Measurements from ENCODE around the gene TBC1D16.
"Not testable (repeated sequence)": the region's sequence is repeated elsewhere in the genome, so short reads cannot be mapped to it uniquely, and the experiment has no call there.

The TBC1D16 gene

DNA sequence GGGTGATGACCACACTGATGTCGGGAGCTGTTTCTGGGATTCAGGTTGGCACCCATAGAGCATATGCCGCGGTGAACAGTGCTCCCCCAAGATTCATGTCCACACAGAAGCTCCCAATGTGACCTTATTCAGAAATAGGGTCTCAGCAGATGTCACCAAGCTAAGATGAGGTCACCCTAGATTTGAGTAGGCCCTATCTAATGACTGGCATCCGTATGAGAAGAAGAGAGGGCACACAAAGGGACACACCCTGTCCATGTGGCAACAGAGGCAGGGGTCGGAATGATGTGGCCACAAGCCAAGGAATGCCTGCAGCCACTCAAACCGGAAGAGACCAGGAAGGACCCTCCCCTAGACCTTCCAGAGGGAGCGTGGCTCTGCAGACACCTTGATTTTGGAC, 35.5 kb downstream of the TBC1D16 start:
- POLR2A ChIA-PET: no interaction called here
- DNase-seq (ENCODE audit: low read depth, low spot score): no peak
- no peak overlapping the region for H3K4me3 ChIP-seq (ENCODE audit: low read depth, low read length)
- TF ChIP-seq, protein P1, sequence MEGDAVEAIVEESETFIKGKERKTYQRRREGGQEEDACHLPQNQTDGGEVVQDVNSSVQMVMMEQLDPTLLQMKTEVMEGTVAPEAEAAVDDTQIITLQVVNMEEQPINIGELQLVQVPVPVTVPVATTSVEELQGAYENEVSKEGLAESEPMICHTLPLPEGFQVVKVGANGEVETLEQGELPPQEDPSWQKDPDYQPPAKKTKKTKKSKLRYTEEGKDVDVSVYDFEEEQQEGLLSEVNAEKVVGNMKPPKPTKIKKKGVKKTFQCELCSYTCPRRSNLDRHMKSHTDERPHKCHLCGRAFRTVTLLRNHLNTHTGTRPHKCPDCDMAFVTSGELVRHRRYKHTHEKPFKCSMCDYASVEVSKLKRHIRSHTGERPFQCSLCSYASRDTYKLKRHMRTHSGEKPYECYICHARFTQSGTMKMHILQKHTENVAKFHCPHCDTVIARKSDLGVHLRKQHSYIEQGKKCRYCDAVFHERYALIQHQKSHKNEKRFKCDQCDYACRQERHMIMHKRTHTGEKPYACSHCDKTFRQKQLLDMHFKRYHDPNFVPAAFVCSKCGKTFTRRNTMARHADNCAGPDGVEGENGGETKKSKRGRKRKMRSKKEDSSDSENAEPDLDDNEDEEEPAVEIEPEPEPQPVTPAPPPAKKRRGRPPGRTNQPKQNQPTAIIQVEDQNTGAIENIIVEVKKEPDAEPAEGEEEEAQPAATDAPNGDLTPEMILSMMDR (IDR thresholded peaks at IDR 0.05; ENCODE audit: insufficient read depth, low read length, missing control alignments): no peak
- CTCF ChIA-PET: interaction anchor here (1.1 to 4.4 kb wide), 7 partner anchors 7 to 210 kb away, joined by 3 to 64 read pairs (median 4); partner anchors contain the start of gene GAA

GRCh38 chr17:79997011-79997660, 38.5 kb downstream of the TBC1D16 start:
- POLR2A ChIA-PET: no interaction called here
- DNase-seq (ENCODE audit: low read depth, low spot score): no peak
- CTCF ChIA-PET: interaction anchor here (4.4 kb wide), 1 partner anchor 10 kb away, joined by 64 read pairs; no protein-coding TSS in a partner anchor
- TF ChIP-seq, protein P1 (IDR thresholded peaks at IDR 0.05; ENCODE audit: insufficient read depth, low read length, missing control alignments): no peak
- H3K4me3 ChIP-seq (ENCODE audit: low read depth, low read length): no peak overlapping the region

DNA sequence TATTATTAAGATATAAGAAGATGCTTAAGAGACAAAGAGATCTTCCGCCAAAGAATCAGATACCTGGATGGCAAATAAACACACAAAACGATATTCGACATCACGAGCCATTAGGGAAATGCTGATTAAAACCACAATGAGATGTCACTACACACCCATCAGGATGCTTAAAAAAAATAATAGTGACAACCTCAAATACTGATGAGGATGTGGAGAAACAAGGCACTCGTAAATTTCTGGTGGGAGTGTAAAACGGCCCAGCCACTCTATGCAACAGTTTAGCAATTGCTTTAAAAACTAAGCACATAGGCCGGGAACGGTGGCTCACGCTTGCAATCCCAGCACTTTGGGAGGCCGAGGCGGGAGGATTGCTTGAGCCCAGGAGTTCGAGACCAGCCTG, 39.4 kb downstream of the TBC1D16 start:
- CTCF ChIA-PET: interaction anchor here (1.0 to 4.6 kb wide), 4 partner anchors 10 to 199 kb away, joined by 3 to 128 read pairs (median 34); partner anchors contain the start of genes CBX8 and GAA
- TF ChIP-seq, protein P1 (IDR thresholded peaks at IDR 0.05; ENCODE audit: insufficient read depth, low read length, missing control alignments): no peak
- POLR2A ChIA-PET: no interaction called here
- no peak overlapping the region for H3K4me3 ChIP-seq (ENCODE audit: low read depth, low read length)
- DNase-seq (ENCODE audit: low read depth, low spot score): no peak

DNA sequence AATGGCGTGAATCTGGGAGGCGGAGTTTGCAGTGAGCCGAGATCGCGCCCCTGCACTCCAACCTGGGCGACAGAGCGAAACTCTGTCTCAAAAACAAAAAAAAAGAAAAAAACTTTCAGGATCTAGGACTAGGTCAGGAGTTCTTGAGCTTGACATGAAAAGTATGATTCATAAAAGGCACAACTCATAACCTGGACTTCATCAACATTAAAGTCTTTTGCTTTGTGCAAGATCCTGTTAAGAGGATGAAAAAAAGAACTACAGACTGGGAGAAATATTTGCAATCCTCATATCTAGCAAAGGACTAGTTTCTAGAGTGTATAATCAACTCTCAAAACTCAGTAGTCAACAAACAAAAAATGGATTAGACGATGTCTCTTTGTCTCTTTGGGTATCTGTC, 40.0 kb downstream of the TBC1D16 start:
- TF ChIP-seq, protein P1 (IDR thresholded peaks at IDR 0.05; ENCODE audit: insufficient read depth, low read length, missing control alignments): no peak
- CTCF ChIA-PET: interaction anchor here (1.0 to 4.6 kb wide), 4 partner anchors 10 to 253 kb away, joined by 3 to 128 read pairs (median 15); partner anchors contain the start of genes CBX8 and GAA
- no peak for DNase-seq (ENCODE audit: low read depth, low spot score)
- POLR2A ChIA-PET: no interaction called here
- H3K4me3 ChIP-seq (ENCODE audit: low read depth, low read length): no peak overlapping the region

- no peak overlapping the region for H3K4me3 ChIP-seq (ENCODE audit: low read depth, low read length)
- CTCF ChIA-PET: interaction anchor here (1.0 to 4.6 kb wide), 9 partner anchors 11 to 252 kb away, joined by 3 to 128 read pairs (median 5); partner anchors contain the start of gene GAA
- DNase-seq (ENCODE audit: low read depth, low spot score): no peak
- TF ChIP-seq, protein P1 (IDR thresholded peaks at IDR 0.05; ENCODE audit: insufficient read depth, low read length, missing control alignments): no peak
- POLR2A ChIA-PET: interaction anchor here (0.6 to 0.7 kb wide), 2 partner anchors 229 to 250 kb away, joined by 3 to 4 read pairs; no protein-coding TSS in a partner anchor
Measured at GRCh38 chr17:79994602-79995001, 41.1 kb downstream of the TBC1D16 start.

- CTCF ChIA-PET: interaction anchor here (1.0 to 4.6 kb wide), 10 partner anchors 12 to 252 kb away, joined by 3 to 128 read pairs (median 5); partner anchors contain the start of gene GAA
- POLR2A ChIA-PET: interaction anchor here (0.6 to 1.8 kb wide), 3 partner anchors 10 to 250 kb away, joined by 3 to 10 read pairs (median 3); partner anchors contain the start of gene CBX4
- H3K4me3 ChIP-seq (ENCODE audit: low read depth, low read length); DNase-seq (ENCODE audit: low read depth, low spot score): not testable (repeated sequence)
Measured at GRCh38 chr17:79994228-79994569, 41.5 kb downstream of the TBC1D16 start.

Data from AG04449 (cell line).